Measurements from ENCODE around the gene CDH23.

- TF ChIP-seq CTCF (IDR thresholded peaks at IDR 0.05; ENCODE audit: poor library complexity, severe bottlenecking) (no peak), POLR2AphosphoS5 (IDR thresholded peaks at IDR 0.05) (no peak)
Measured at GRCh38 chr10:71598621-71599055, 201.9 kb downstream of the CDH23 start.

Data from neural cell (in vitro differentiated cells).